Panc1 (cell line): ENCODE data around the gene ODC1. TPM values are rescaled to one million over a fixed set of nuclear protein-coding genes. Genes with fewer than 3 reads are reported as not detected.

Experiments used
- ATAC-seq: fragments of 200-7000 bp; cut with Tn5 transposase; 2 replicates; pipeline ENCODE4 v1.9.1; 2020; ENCODE audit warnings: mild to moderate bottlenecking, moderate library complexity
- BruUV-seq: library from RNA; stranded (reverse); fragments of 400-500 nt; replicated peaks from 2 replicates; lab custom pipeline; 2021; lab: Mats Ljungman, UMichigan
- CTCF ChIA-PET: fragments of 300-600 bp; sonication (Branson Sonifier 250); formaldehyde crosslinking; loops from one replicate; lab custom pipeline; 2022; ENCODE audit warnings: antibody characterized with exemption; lab: Charles Lee
- POLR2A ChIA-PET: fragments of 300-600 bp; sonication (Branson Sonifier 250); formaldehyde crosslinking; loops from one replicate; lab custom pipeline; 2022; ENCODE audit warnings: antibody characterized with exemption; lab: Charles Lee
- DNase-seq: peaks from one replicate; pipeline ENCODE4 v3.0.0-alpha.2; 2010; ENCODE audit warnings: low read depth, low spot score
- H3K27ac ChIP-seq: 2 replicates; pipeline ENCODE4 v1.5.1; 2011; ENCODE audit warnings: mild to moderate bottlenecking, low read length, inconsistent platforms
- H3K27me3 ChIP-seq: fragments of 200-500 bp; sonication (Bioruptor generic); 2 replicates; pipeline ENCODE4 v1.6.0; 2014; ENCODE audit warnings: low read length, inconsistent platforms; ENCODE audit not compliant: control insufficient read depth, insufficient read depth
- H3K36me3 ChIP-seq: fragments of 200-500 bp; sonication (Bioruptor generic); 2 replicates; pipeline ENCODE4 v1.5.1; 2014; ENCODE audit warnings: inconsistent platforms, mild to moderate bottlenecking, low read length, moderate library complexity; ENCODE audit not compliant: control insufficient read depth, insufficient read depth
- H3K4me1 ChIP-seq: 2 replicates; pipeline ENCODE4 v1.5.1; 2011; ENCODE audit warnings: inconsistent platforms, mild to moderate bottlenecking, low read length, moderate library complexity; ENCODE audit not compliant: control insufficient read depth, insufficient read depth
- H3K4me3 ChIP-seq, 2 experiments: 2 replicates each; pipeline ENCODE4 v1.5.1; 2011 to 2012; ENCODE audit warnings: low read depth in 2 of 2, low read length in 2 of 2, mild to moderate bottlenecking in 2 of 2, inconsistent platforms in 1 of 2, moderate library complexity in 1 of 2
- H3K9me3 ChIP-seq: fragments of 200-500 bp; sonication (Bioruptor generic); 2 replicates; pipeline ENCODE4 v1.5.1; 2014; ENCODE audit warnings: low read depth, mild to moderate bottlenecking, inconsistent platforms, low read length, moderate library complexity; ENCODE audit not compliant: control insufficient read depth, insufficient read depth
- CTCF ChIP-seq: fragments of 450-650 bp; IDR thresholded peaks from 2 replicates; pipeline ENCODE4 v1.5.1; 2017; ENCODE audit warnings: mild to moderate bottlenecking
- POLR2AphosphoS5 ChIP-seq: IDR thresholded peaks from 2 replicates; pipeline ENCODE4 v1.6.1; 2012; ENCODE audit warnings: mild to moderate bottlenecking, low read depth, low read length, moderate library complexity
- REST ChIP-seq, 2 experiments: IDR thresholded peaks; 2 replicates each; pipeline ENCODE4 v1.6.1; 2011 to 2012; ENCODE audit warnings: low read depth in 2 of 2, control low read depth in 1 of 2, low read length in 1 of 2, mild to moderate bottlenecking in 1 of 2, moderate library complexity in 1 of 2; ENCODE audit not compliant: insufficient read depth in 1 of 2
- SIN3A ChIP-seq: IDR thresholded peaks from 2 replicates; pipeline ENCODE4 v1.6.1; 2012; ENCODE audit warnings: low read depth, mild to moderate bottlenecking, low read length, moderate library complexity, borderline replicate concordance; ENCODE audit not compliant: insufficient read depth
- TCF7L2 ChIP-seq: IDR thresholded peaks from 2 replicates; pipeline ENCODE4 v1.6.1; 2011; ENCODE audit warnings: mild to moderate bottlenecking, low read depth, low read length, inconsistent platforms
- in situ Hi-C: cut with HindIII; loops from 2 replicates; pipeline ENCODE4 v1.10.0; 2016; ENCODE audit warnings: low sequenced_read_pairs, low pct_unique_long_range_greater_than_20kb
- intact Hi-C: fragments of 100-400 bp; cut with micrococcal nuclease; formaldehyde crosslinking; loops from one replicate; pipeline ENCODE4 v1.10.0; 2022; ENCODE audit not compliant: unreplicated experiment
- total RNA-seq: library from RNA; stranded (reverse); gene quantifications from one replicate; pipeline ENCODE4 v1.2.1, GENCODE V29; 2021; ENCODE audit not compliant: unreplicated experiment

ODC1 gene
- total RNA-seq, 1 experiment from 2014 or later, result 159 TPM

DNA sequence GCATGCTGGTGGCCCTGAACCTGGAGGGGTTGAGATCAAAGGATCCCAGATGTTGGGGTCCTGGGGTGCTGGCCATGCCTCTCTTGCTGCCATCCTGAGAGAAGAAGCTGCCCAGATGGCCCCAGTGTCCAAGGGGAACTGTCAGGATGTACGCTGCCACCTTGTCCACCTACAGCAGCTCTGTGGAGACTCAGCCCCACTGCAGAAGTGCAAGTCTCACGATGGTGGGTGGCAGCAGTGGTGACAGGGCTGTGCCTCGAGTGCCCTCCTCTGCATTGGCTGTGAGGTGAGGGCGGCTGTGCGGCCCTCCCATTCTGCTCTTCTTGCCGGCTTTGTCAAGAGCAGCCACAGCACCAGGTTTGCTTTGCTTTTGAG is 24.7 kb downstream of the ODC1 start:
- H3K36me3 ChIP-seq, result no peaks in the 10 kb centered on the region
- ChIA-PET POLR2A (no interaction called here), CTCF (no interaction called here)
- in situ Hi-C loops, result no loop called here
- H3K27ac ChIP-seq, result peak overlapping the region; percentile 83
- no peaks in the 10 kb centered on the region for H3K9me3 ChIP-seq
- H3K4me1 ChIP-seq, result peaks cover 64% of the 10 kb centered on the region
- DNase-seq, result no peak
- no peak for ATAC-seq
- H3K4me3 ChIP-seq, result no peak overlapping the region
- no TSS peak for BruUV-seq
- no peaks in the 10 kb centered on the region for H3K27me3 ChIP-seq
- TF ChIP-seq CTCF (no peak), REST (IDR thresholded peaks at IDR 0.05; ENCODE audit: insufficient read depth in 1 of 2, low read depth in 2 of 2, low read length in 1 of 2) (no peak), POLR2AphosphoS5 (no peak), TCF7L2 (no peak), SIN3A (no peak)
- intact Hi-C loops, result no loop called here

DNA sequence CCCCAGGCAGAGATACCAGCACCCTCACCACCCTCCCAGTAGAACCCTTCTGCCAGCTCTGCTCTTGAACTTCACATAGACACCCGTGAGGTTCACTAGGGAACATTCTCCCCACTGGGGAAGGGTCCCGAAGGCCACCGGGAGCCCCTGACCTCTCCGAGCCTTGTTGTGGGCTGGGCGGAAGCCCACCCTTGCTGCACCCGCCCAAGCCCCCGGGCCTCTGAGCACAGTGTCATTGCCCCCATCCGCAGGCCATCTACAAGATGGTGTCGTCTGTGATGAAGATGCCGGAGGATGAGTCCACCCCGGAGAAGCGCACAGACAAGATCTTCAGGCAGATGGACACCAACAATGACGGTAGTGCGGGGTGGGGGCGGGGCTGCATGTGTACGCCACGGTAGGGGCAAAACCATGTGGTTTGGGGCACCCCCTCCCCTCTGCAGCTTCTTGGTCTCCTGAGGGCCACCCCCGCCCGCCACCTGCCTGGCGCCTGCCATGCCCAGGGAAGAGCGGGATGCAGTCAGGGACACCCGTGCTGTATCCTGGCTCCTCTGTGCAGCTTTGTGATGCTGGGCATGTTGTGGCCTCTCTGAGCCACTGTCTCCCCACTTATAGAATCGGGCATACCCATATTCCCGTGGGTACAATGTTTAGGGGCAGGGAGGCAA is 25.3 kb downstream of the ODC1 start:
- POLR2A ChIA-PET, result no interaction called here
- no peaks in the 10 kb centered on the region for H3K36me3 ChIP-seq
- in situ Hi-C loops (no loop called here), intact Hi-C loops (no loop called here)
- peaks cover 64% of the 10 kb centered on the region for H3K4me1 ChIP-seq
- ATAC-seq (no peak), DNase-seq (no peak)
- BruUV-seq, result no TSS peak
- H3K27ac ChIP-seq, result peak overlapping the region; percentile 83
- no peaks in the 10 kb centered on the region for H3K9me3 ChIP-seq
- CTCF ChIA-PET, result no interaction called here
- no peak for TF ChIP-seq SIN3A
- TF ChIP-seq TCF7L2, result no peak
- TF ChIP-seq REST (IDR thresholded peaks at IDR 0.05; ENCODE audit: insufficient read depth in 1 of 2, low read depth in 2 of 2, low read length in 1 of 2), result no peak
- TF ChIP-seq CTCF, result no peak
- no peak; the same call in 1 of the 2 replicates for TF ChIP-seq POLR2AphosphoS5
- H3K27me3 ChIP-seq, result no peaks in the 10 kb centered on the region
- no peak overlapping the region for H3K4me3 ChIP-seq
